NT2/D1 (cell line): Measurements from ENCODE around the gene MMP20.

Experiments
- SUZ12 ChIP-seq: IDR thresholded peaks from 2 replicates; pipeline ENCODE4 v1.6.1; 2011; ENCODE audit not compliant: insufficient read length, insufficient read depth; ENCODE audit errors: extremely low read depth
- YY1 ChIP-seq: IDR thresholded peaks from 2 replicates; pipeline ENCODE4 v1.6.1; 2011; ENCODE audit not compliant: insufficient read length, insufficient read depth
- ZNF274 ChIP-seq: IDR thresholded peaks from 2 replicates; pipeline ENCODE4 v1.6.1; 2011; ENCODE audit warnings: mild to moderate bottlenecking, low read depth, low read length

- no peak for TF ChIP-seq YY1
- TF ChIP-seq ZNF274: no peak
- TF ChIP-seq SUZ12: no peak
Observed at GRCh38 chr11:102617466-102618008, 7.6 kb downstream of the MMP20 start.
